DLD1 (cell line): ENCODE data around the gene FILIP1L.
"Not testable (repeated sequence)": the region's sequence is repeated elsewhere in the genome, so short reads cannot be mapped to it uniquely, and the experiment has no call there.

Experiments used
- in situ Hi-C: cut with HindIII; loops from 2 replicates; pipeline ENCODE4 v1.10.0; 2017; ENCODE audit warnings: low sequenced_read_pairs

The FILIP1L gene

DNA sequence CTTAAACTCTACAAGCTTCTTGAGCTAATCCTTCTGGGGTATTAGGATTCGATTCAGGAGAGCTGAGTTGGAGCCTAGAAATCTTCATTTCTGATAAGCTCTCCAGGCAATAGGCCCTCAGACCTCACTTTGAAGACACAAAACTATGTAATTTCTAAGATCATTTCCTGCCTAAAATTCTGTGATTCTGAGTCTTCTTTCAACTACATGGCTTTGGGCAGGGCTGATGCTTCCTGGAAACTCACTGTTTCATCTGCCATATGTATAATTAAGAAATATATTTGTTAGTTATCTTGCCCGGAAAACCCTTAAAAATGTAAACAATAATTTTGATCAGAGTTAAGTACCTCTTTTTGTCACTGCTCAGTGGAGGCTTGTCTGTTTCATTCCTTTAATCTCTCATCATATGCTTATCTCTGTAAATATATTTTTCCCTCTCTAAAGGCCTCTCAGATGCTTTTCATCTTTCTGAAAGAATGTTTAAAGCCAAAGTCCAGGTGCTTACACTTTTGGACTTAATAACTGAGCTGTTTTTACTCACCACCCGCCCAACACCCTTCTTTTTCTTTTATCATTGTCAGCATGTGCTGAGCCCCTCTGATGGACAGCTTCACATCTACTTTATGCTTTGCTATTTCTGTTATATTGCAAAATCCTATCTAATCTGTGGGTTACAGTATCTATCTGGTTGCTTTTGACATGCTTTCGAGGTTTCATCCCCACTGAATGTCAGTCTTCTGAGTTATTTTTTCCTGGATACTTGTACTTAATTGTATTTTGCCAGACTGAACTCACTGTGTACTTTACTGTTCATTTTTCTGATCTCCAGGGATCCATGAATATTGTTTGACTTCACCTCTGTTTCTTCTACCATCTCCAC is 38.2 kb downstream of the FILIP1L start:
- in situ Hi-C loops, result no loop called here

DNA sequence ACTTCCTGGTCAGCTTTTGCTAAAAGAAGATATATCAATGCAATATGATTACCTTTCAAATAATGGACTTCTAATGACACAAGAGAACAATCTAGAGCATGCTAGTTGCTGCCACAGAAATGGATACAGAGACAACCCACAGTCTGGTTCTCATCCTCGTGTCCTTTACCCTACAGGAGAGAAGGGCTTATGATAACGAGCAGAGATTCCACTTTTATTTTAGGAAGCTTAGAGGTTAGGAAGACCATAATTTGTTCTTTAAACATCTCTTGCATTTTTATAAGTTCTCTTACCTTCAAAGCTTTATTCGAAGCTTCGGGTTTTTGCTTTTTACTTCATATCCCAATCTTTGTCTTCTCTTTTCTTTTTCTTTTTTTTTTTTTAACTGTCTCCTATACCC is 39.1 kb downstream of the FILIP1L start:
- in situ Hi-C loops, result no loop called here

DNA sequence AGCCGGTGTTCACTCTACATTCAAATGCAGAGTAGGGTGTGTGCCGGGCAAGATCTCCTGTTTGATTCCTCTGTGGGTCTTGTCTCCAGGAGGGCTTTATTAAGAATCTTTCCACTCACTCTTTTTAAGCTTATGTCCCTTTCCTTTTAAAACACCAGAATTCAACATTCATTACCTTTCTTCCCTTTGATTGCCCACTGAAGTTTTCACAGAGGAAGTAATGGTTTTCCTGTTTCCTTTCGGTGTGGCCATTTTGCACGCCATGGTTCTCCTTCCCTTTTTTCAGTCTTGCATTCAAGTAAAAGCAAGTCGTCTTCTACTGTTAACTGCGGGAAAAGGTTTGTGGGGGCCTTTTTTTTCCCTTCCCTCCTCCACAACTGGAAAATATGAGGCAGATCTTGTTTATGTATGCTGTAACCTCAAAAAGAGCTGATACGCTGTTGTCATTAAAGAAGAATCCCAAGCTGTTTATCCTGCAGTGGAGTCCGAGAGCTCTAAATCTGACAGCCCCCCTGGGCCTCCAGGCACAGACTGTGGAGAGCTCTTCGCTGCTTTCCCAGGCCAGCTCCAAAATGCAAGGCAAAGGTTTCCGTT is 40.5 kb downstream of the FILIP1L start:
- in situ Hi-C loops, result no loop called here

DNA sequence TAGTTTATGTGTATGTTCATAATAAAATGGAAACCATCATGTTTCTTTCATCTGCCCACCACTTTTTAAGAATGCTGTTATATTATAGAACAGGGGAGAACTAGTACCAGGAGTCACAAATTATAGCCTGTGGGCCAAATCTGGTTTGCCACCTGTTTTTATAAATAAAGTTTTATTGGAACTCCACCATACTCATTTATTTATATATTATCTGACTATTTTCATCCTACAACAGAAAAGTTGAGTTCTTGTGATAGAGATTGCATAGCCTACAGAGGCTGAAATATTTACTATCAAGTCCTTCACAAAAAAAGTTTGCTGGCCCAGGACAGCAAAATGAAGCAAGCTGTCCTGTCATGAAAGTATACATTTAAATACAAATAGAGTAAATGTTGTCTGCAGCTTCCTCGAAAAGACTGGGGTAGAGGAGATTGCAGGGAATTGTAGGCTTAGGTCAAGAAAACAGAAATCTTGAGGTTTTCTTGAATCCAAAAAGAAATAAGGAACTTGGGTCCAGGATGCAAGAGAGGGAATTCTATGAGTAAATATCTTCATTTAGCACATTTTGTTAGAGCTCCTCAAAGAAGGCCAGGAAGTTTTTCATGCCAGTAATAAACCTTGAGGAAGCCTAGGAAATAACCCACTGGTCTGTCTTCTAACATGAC is 41.1 kb downstream of the FILIP1L start:
- in situ Hi-C loops, result no loop called here

DNA sequence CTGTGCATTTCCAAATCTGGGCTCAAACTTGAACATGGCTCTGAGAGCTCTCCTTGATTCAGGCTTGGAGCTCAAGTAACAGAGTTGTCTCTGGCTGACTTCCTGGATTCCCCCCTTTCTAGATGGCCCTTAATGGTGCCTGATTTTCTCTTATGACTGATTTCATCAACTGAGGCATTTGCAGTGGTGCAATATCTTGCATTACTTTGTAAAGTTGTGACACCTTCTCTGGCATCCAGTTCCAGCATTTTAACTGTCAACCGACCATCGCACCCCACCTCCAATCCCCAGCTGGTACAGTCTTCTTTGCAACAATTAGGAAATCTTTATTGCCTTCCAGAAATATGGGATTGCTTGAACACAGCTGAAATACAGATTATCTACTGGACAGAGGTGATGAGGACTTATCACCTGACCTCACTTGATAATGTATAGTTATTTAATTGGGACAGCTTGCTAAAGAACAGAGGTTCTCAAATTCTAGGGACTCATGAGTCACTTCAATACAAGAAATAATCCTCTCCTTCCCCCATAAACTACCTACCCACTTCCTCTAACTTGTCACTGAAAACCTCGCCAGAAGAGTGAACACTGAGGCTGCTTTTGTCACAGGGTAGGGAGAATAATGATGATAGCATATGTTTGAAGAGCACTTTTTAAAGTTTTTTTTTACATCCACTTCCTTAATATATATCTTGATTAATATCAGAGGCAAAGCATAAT is 41.8 kb downstream of the FILIP1L start:
- in situ Hi-C loops, result no loop called here

DNA sequence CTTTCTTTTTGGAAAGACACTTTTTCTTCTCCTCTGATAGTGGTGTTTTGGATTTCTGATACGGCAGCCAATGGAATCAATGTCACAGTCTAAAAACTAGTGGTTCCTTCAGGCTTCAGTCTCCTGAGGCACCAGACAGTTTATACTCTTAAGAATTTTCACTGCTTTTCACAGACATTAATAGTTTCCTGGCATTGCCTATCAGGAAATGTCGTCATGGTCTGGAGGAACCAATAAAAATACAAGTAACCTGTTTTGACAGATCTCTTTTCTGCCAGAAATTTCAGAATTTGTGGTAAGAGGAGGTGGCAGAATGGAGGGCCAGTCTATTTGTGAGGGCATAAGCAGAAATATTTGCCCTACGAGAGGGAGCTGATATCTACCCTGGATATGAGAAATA is 44.8 kb downstream of the FILIP1L start:
- in situ Hi-C loops, result no loop called here

DNA sequence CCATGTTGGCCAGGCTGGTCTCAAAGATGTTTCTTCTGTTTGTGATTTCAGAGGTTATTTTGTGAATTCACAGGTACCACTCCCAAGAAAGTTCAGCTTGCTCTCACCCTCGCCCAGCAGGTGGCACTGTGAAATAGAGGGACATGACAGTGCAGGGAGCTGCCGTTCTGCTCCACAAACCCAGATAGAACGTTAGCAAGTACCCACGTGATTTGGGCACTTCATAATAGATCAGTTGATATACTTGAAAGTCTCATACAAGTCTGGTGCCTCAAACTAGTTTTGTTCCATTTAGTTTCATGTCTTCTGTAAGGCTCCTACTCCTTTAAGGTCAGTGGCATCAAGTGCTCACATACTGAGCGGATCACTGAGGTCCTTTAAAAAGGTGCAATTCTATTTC is 45.5 kb downstream of the FILIP1L start:
- in situ Hi-C loops, result no loop called here

DNA sequence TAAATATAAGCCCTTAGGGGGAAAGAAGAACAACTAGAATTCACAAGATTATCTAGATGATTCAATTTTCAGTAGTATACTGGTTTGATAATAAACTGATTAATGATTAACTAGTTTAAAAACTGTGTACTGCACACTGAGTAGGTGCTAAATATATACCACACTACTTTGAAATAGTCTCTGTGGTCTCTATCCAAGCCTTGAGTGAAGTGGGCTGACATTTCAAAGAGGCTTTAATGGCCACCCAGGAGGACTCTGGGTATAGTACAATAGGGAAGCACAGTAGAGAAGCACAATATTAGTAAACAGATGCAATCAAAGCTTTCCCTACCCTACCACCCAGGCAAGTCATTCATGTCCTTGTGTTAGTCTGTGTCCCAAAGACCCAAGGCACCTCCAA is 46.7 kb downstream of the FILIP1L start:
- in situ Hi-C loops, result no loop called here

DNA sequence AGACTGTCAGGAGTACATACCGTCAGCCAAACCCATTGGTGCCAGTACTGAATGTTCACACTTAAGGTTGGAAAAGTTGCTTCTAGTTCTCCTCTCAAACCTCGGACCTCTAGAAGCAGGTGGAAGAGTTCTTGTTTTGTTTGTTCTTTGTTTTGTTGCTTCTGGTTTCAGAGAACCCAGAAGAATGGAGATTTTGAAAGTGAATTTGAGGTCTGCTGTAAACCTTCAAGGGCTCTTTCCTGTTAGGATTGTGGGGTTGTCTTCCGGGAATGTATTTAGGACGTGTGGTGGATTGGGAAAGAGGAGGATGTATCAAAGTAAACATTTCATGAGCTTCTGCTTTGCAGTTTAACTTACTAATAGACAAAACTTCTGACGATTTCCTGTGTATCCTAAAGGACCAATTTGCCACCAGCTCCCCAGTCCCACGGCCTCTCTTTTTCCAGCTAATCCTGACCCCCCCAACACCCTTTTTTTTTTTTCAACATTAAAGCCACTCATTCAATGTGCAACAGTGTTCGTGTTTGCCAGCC is 50.3 kb downstream of the FILIP1L start:
- in situ Hi-C loops, result no loop called here

DNA sequence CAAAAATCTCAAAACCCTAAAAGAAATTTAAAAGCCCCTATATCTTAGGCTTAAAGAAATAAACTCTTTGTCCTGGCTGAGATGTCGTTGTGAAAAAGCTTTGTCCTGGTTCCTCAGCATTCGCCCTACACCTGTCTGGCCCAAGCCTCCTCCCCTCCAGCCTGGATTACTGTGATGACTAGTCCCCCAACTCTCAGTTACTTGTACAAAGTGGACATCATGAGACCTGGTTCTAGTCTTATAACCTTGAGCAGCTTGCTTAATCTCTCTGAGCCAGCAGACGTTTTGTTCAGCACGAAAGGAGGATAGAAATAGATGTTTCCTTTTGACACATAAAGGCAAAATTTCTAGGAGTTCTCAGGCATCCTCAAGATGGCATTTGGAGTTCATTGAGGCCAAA is 51.6 kb downstream of the FILIP1L start:
- in situ Hi-C loops, result no loop called here

DNA sequence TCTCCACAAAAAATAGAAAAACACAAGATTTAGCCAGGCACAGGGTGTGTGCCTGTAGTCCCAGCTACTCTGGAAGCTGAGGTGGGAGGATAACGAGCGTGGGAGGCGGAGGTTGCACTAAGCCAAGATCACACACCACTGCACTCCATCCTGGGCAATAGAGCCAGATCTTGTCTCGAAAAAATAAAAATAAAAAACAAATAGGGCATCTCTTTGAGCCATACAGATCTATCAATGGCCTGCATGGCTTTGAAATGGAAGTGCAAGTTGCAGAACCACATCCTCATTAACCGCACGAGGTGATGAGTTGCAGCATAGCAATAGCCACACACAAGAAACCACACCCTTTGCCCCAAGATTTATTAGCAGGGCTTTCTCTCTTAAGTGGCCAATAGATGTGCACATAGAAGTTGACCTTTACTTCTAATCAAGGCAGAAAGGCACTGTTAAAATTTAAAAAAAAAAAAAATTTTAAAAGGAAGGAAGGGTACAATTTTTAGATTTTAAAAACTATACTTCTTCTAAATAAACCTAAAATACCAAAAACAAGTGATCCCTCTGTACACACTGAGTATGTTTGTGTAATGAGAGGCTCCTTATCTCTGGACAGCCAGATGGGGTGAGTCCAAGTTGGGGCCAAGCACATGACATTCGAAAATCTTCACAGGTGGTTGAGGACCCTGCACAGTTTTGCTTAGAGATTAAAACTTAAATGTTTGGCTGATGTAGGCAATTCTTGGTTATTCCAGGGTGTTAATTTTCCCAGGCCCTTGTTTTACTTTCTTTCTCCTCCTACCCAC is 53.4 kb downstream of the FILIP1L start:
- in situ Hi-C loops, result no loop called here

DNA sequence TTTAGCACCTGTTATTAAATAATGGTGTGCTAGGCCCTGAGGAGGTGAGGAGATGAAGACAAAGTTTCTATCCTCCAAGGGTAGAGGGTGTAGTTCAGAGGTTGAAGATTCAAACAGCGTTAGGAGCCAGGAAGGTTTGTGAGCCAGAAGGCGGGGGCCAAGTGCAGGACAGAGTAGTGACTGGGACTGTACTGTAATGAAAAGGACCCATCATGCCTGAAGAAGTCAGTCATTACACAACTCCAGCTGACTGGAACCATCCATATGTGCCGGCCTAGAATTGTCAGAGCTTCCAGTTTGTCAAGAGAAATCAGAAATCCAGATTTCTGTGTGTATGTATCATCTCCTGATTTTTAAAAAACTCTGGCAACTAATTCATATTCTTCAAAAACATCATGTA is 54.8 kb downstream of the FILIP1L start:
- in situ Hi-C loops, result no loop called here

DNA sequence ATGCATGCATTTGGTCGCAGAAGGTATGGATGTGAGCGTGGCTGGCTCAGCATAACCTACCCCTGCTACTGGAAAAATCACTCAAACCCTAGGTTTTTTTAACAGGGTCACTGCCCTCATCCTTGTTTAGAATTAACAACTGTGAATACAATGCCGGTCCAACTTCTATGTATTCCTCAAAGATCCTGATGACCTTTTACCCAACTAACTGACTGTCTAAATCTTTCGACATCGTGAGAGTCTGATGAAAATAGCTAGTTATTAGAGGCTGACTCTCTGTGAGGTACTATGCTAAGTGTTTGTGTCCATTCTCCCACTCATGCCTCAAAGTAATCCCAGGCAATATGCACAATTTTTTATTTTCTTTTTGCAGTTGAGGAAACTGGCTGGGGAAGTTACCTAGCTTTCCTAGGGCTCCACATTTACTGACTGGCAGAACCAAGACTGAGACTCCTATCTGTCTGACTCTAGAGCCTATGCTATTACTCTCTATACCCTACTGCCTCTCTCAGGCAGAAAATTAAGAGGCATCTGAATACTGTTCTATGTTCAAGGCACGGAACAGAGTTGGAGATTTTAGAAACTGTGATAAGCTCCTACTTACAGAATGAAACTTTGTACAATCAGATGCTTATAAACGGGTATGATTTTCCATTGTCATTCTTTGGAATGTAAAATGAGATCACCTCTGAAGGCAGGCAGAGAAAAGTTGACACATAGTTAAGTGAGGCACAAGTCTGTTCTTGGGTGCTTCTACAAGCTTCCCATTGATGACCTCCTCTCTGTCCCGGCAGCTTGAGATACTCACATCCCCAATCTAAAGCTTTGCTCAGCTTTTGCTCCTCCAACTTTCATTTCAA is 56.4 kb downstream of the FILIP1L start:
- in situ Hi-C loops, result no loop called here

DNA sequence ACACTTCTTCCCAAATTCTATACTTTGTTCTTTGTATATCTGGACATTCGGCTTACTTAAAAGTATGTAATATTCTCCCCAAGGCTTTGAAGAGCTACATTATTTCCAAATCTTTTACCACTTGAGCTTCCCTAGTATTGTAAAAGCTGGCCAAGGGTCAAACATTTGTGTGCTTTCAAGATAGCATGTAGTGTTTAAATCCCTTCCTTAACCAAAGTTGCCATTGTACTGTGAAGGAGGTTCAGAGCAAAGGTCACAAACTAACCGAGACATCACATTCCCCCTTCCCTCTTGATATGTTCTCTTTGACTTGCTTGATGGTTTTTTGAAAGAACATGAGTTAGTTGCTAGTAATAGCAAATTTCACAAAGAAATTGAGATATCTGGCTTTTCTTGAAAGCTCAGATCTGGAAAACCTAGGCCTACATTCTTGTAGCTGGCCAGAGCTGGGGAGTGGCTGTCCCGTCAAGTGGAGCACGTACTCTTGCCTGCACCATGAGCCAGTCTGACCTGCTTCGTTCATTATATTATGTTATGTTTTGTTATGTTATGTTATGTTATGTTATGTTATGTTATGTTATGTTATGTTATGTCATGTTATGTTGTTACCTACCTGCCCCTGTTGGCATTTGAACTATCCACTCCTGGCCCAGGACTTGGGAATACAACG is 60.2 kb downstream of the FILIP1L start:
- in situ Hi-C loops, result no loop called here

DNA sequence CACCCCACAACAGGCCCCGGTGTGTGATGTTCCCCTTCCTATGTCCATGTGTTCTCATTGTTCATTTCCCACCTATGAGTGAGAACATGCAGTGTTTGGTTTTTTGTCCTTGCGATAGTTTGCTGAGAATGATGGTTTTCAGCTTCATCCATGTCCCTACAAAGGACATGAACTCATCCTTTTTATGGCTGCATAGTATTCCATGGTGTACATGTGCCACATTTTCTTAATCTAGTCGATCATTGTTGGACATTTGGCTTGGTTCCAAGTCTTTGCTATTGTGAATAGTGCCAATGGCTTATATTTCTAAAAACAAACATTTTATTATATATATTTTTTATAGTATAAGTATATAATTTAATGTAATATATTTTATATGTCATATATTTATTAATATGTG is 62.8 kb downstream of the FILIP1L start:
- in situ Hi-C loops, result not testable (repeated sequence)

DNA sequence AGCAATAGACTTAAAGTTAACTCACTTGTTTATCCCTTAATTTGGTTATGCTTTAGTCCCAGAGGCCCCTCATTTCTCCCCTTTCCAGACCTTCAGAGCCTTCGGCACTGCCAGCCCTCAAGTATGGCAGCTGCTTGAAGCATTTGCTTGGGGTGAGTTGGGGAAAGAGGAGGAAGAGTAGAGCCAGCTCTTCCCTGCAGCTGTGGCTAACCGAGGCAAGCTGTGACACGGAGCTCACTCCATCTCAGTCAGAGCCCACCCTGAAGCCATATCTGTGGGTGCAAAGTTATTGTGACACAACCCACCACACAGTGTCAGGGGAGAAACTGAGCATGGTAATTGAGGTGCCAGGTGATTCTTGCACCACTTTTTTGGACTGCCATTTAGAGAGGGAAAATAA is 66.1 kb downstream of the FILIP1L start:
- in situ Hi-C loops, result no loop called here

DNA sequence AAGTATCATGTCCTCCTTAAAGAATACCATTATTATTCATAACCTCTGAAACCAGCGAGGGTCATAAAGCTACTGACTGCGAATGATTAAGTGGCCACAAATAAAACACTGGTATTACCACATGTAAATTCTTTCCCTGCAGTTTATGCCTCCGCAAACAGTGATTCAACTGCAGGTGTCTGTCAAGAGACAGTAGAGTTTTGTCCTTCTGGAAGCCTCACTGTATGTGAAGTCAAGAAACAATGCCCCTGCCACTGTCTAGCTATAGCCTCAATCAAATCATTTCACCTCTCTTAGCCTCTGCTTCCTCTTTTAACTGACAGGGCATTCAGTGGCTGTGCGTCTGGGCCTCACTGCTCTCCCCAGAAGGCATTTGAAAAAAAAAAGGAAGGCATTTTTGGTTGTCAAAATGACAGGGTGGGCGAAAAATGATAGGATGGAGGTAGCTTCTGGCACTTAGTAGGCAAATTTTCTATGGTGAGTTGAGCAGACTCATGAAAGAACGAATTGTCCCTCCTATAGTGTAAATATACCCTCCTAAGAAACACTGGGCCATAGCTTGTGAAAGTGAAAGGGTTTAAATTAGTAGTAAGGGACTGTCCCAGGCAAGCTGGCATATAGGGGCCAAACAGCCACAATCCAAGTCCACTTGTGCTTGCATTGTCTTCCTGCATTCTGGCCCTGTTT is 66.7 kb downstream of the FILIP1L start:
- in situ Hi-C loops, result no loop called here

DNA sequence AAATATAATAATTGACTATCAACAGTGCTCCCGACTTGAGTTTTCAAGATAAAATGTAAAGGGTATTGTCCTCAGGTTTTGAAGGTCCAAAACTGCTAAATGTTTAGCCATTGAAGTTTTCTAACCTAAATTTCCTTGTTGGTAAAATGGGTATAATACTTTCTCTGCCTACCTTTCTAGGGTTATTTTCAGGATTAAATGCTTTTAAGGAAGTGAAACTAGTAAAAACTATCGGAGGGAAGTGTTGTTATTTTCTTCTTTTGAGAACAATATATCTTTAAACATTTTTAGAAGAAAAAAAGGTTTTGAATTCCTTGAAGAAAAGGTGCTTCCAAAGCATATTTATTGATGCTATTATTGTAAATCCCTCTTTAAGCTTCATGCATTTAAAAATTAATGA is 67.3 kb downstream of the FILIP1L start:
- in situ Hi-C loops, result no loop called here
